GM13976 (cell line): ENCODE data around the gene ADD1.
A peak's percentile ranks its signal among the peaks of the same experiment; 100 is the strongest.
"Not testable (repeated sequence)": the region's sequence is repeated elsewhere in the genome, so short reads cannot be mapped to it uniquely, and the experiment has no call there.

Experiments used
- DNase-seq: peaks from one replicate; pipeline ENCODE4 v3.0.0; 2012; ENCODE audit warnings: low spot score
- CTCF ChIP-seq: IDR thresholded peaks from 2 replicates; pipeline ENCODE4 v1.5.1; 2012; ENCODE audit warnings: borderline replicate concordance, mild to moderate bottlenecking; ENCODE audit not compliant: insufficient read depth; ENCODE audit errors: extremely low read depth, missing control alignments, control extremely low read depth
- in situ Hi-C: fragments of 300-500 bp; cut with MboI; formaldehyde crosslinking; loops from one replicate; pipeline ENCODE4 v1.12.0; 2022; ENCODE audit warnings: low sequenced_read_pairs, mixed read lengths, inconsistent platforms; ENCODE audit not compliant: unreplicated experiment

The ADD1 gene

GRCh38 chr4:2936773-2937145 lies 93.1 kb downstream of the ADD1 start:
- peak; percentile 64 for DNase-seq
- TF ChIP-seq CTCF: no peak
- in situ Hi-C loops: no loop called here

- DNase-seq: peak; percentile 56
- in situ Hi-C loops: no loop called here
- no peak for TF ChIP-seq CTCF
Observed at GRCh38 chr4:2937146-2937857, 93.7 kb downstream of the ADD1 start.

- in situ Hi-C loops: no loop called here
- no peak for DNase-seq
- TF ChIP-seq CTCF: no peak
Observed at GRCh38 chr4:2937986-2938385, 94.3 kb downstream of the ADD1 start.

- DNase-seq, in situ Hi-C loops: not testable (repeated sequence)
Observed at GRCh38 chr4:2938411-2938810, 94.8 kb downstream of the ADD1 start.

- no peak for TF ChIP-seq CTCF
- DNase-seq: no peak
- in situ Hi-C loops: no loop called here
Observed at GRCh38 chr4:2938906-2939305, 95.3 kb downstream of the ADD1 start.

GRCh38 chr4:2939383-2940243 lies 96.0 kb downstream of the ADD1 start:
- TF ChIP-seq CTCF: no peak
- DNase-seq: no peak
- in situ Hi-C loops: no loop called here
